ENCODE data around the gene ZGLP1.
"Not testable (repeated sequence)": the region's sequence is repeated elsewhere in the genome, so short reads cannot be mapped to it uniquely, and the experiment has no call there.

ZGLP1 gene

GRCh38 chr19:10292789-10293636 lies 16.6 kb downstream of the ZGLP1 start:
- no peak for DNase-seq

GRCh38 chr19:10292206-10292788 lies 17.3 kb downstream of the ZGLP1 start:
- peak; percentile 96 for DNase-seq

- no peak for DNase-seq
Observed at GRCh38 chr19:10291554-10292205, 17.9 kb downstream of the ZGLP1 start.

- peak; percentile 81 for DNase-seq
Observed at GRCh38 chr19:10290876-10291553, 18.6 kb downstream of the ZGLP1 start.

GRCh38 chr19:10290357-10290875 lies 19.2 kb downstream of the ZGLP1 start:
- DNase-seq: peak; percentile 41

DNA sequence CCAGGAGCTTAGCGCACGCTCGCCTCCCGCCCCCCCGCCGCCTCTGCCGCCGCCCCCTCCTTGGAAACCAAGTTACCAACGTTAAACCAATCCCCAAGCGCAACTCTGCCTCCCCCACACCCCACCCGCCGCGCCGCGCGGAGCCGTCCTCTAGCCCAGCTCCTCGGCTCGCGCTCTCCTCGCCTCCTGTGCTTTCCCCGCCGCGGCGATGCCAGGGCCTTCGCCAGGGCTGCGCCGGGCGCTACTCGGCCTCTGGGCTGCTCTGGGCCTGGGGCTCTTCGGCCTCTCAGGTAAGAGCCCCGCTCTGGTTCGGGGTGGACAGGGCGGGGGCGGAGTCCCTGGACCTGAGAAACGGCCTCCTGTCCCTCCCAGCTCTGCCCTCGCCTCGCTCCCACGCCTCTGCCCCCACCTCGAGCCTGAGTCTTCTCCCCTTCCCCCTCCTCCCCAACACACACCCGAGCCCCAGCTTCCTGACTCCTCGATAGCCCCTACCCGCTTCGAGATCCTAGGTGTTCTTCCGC lies 19.7 kb downstream of the ZGLP1 start, which contains the start of gene ICAM5:
TSS of gene ICAM5 (plus strand) at position 117 of the 521 bp plus-strand sequence. CDS start at position 209, 92 bp downstream.
- peak; percentile 67 for DNase-seq

GRCh38 chr19:10289167-10289835 lies 20.3 kb downstream of the ZGLP1 start:
- peak; percentile 83 for DNase-seq

- DNase-seq: peak; percentile 74
Observed at GRCh38 chr19:10288662-10289166, 20.9 kb downstream of the ZGLP1 start.

- peak; percentile 68 for DNase-seq
Observed at GRCh38 chr19:10286803-10287737, 22.5 kb downstream of the ZGLP1 start, which contains the start of gene ICAM4. ICAM4 (plus strand) TSS chr19:10286955; CDS start chr19:10287013, 58 bp downstream.

DNA sequence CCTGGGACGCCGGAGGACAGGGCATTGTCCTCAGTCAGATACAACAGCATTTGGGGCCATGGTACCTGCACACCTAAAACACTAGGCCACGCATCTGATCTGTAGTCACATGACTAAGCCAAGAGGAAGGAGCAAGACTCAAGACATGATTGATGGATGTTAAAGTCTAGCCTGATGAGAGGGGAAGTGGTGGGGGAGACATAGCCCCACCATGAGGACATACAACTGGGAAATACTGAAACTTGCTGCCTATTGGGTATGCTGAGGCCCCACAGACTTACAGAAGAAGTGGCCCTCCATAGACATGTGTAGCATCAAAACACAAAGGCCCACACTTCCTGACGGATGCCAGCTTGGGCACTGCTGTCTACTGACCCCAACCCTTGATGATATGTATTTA lies 24.2 kb downstream of the ZGLP1 start:
- no peak for DNase-seq

- DNase-seq: no peak
Observed at GRCh38 chr19:10284960-10285278, 24.7 kb downstream of the ZGLP1 start.

GRCh38 chr19:10284065-10284959 lies 25.3 kb downstream of the ZGLP1 start:
- no peak for DNase-seq

DNA sequence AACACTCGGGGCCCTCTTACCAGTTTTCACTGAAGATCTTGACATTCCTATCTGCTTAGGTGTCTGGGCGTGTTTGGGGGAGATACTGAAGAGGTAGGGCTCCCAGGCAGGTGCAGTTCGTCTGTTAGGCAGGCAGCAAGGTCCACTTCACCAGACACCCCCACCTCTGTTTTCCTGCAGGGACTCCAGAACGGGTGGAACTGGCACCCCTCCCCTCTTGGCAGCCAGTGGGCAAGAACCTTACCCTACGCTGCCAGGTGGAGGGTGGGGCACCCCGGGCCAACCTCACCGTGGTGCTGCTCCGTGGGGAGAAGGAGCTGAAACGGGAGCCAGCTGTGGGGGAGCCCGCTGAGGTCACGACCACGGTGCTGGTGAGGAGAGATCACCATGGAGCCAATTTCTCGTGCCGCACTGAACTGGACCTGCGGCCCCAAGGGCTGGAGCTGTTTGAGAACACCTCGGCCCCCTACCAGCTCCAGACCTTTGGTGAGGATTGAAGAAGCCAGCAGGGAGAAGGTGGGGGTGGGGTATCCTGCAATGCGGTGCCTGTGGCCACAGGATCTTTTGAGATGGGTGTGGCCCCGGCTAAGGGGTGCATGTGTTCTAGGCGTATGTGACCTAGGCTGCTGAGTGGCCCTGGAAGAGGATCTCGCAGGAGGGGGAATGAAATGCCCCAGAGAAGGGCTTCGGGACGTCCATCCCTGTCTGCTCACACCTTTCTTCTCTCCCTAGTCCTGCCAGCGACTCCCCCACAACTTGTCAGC lies 26.1 kb downstream of the ZGLP1 start:
- no peak for DNase-seq

DNA sequence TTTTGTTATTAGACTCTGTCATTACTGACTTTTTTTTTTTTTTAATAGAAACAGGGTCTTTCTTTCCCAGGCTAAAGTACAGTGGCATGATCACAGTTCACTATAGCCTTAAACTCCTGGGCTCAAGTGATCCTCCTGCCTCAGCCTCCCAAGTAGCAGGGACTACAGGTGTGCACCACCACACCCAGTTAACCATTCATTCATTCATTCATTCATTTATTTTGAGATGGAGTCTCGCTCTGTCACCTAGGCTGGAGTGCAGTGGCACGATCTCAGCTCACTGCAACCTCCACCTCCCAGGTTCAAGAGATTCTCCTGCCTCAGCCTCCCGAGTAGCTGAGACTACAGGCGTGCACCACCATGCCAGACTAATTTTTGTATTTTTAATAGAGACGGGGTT lies 27.6 kb downstream of the ZGLP1 start:
- DNase-seq: not testable (repeated sequence)

DNA sequence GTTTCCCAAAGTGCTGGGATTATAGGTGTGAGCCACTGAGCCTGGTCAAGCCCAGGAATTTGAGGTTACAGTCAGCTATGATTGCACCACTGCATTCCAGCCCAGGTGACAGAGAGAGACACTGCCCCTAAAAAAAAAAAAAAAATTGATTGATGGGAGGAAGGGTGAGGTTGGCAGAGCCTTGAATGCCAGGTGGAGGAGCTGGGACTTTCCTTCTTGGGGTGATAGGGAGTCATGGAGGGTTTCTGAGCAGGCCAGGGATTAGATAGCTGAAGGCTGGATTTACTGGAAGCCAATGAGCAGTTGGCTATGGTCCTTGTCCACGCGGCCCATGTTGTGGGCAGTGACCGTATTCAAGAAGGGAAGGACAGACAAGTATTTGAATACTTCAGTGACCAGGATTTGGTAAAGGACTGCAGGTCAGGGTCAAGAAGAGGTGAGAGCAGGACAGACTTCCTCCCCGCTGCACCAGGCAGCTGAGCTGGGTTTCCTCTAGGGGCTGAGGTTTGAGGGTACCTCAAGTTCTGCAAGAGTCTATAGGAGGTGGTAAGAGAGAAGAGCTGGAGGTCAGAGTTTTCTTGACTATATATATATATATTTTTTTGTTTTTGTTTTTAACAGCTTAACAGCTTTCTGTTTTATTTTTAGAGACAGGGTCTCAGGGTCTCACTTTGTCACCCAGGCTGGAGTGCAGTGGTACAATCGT lies 29.7 kb downstream of the ZGLP1 start:
- no peak for DNase-seq

GRCh38 chr19:10278935-10279334 lies 30.7 kb downstream of the ZGLP1 start:
- no peak for DNase-seq

GRCh38 chr19:10277795-10278589 lies 31.6 kb downstream of the ZGLP1 start:
- no peak for DNase-seq
